ENCODE measurements around the gene CDS2. TPM values are rescaled to one million over a fixed set of nuclear protein-coding genes. Genes with fewer than 3 reads are reported as not detected.
A peak's percentile ranks its signal among the peaks of the same experiment; 100 is the strongest.

The CDS2 gene
- total and polyA plus RNA-seq, 2 of the 13 experiments (the other 11 are each of a cell fraction or from before 2014, with no cell fraction given) = 81.3 to 153 TPM

DNA sequence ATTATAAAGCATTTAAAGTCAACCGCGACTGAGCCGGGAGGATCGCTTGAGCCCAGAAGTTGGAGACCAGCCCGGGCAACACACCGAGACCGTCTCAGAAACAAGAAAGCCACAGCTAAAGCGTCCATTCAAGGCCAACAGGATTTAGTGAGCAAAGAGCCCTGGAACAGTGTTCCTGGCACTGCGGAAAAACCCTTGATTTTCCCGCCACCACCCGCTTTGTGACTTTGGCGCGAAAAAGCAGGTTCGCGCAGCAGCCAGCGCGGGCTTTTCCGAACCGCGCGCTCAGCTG is 7.7 kb upstream of the CDS2 start (continued):
- TF ChIP-seq, protein P1, sequence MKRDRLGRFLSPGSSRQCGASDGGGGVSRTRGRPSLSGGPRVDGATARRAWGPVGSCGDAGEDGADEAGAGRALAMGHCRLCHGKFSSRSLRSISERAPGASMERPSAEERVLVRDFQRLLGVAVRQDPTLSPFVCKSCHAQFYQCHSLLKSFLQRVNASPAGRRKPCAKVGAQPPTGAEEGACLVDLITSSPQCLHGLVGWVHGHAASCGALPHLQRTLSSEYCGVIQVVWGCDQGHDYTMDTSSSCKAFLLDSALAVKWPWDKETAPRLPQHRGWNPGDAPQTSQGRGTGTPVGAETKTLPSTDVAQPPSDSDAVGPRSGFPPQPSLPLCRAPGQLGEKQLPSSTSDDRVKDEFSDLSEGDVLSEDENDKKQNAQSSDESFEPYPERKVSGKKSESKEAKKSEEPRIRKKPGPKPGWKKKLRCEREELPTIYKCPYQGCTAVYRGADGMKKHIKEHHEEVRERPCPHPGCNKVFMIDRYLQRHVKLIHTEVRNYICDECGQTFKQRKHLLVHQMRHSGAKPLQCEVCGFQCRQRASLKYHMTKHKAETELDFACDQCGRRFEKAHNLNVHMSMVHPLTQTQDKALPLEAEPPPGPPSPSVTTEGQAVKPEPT (CRISPR knock-in tag; IDR thresholded peaks at IDR 0.05; ENCODE audit: low read depth) = no peak; the same call in 1 of the 2 replicates
- TF ChIP-seq, protein P2, sequence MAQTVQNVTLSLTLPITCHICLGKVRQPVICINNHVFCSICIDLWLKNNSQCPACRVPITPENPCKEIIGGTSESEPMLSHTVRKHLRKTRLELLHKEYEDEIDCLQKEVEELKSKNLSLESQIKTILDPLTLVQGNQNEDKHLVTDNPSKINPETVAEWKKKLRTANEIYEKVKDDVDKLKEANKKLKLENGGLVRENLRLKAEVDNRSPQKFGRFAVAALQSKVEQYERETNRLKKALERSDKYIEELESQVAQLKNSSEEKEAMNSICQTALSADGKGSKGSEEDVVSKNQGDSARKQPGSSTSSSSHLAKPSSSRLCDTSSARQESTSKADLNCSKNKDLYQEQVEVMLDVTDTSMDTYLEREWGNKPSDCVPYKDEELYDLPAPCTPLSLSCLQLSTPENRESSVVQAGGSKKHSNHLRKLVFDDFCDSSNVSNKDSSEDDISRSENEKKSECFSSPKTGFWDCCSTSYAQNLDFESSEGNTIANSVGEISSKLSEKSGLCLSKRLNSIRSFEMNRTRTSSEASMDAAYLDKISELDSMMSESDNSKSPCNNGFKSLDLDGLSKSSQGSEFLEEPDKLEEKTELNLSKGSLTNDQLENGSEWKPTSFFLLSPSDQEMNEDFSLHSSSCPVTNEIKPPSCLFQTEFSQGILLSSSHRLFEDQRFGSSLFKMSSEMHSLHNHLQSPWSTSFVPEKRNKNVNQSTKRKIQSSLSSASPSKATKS (CRISPR knock-in tag; IDR thresholded peaks at IDR 0.05) = no peak
- TF ChIP-seq LCORL (IDR thresholded peaks at IDR 0.05) = no peak
- no peak for TF ChIP-seq LCORL (CRISPR knock-in tag; IDR thresholded peaks at IDR 0.05)
- TF ChIP-seq BCL3 (CRISPR knock-in tag; IDR thresholded peaks at IDR 0.05) = peak; percentile 99; the same call in 1 of the 2 replicates
- TF ChIP-seq, protein P3, sequence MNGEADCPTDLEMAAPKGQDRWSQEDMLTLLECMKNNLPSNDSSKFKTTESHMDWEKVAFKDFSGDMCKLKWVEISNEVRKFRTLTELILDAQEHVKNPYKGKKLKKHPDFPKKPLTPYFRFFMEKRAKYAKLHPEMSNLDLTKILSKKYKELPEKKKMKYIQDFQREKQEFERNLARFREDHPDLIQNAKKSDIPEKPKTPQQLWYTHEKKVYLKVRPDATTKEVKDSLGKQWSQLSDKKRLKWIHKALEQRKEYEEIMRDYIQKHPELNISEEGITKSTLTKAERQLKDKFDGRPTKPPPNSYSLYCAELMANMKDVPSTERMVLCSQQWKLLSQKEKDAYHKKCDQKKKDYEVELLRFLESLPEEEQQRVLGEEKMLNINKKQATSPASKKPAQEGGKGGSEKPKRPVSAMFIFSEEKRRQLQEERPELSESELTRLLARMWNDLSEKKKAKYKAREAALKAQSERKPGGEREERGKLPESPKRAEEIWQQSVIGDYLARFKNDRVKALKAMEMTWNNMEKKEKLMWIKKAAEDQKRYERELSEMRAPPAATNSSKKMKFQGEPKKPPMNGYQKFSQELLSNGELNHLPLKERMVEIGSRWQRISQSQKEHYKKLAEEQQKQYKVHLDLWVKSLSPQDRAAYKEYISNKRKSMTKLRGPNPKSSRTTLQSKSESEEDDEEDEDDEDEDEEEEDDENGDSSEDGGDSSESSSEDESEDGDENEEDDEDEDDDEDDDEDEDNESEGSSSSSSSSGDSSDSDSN (CRISPR knock-in tag; IDR thresholded peaks at IDR 0.05) = no peak
- TF ChIP-seq HMG20B (CRISPR knock-in tag; conservative IDR thresholded peaks at IDR 0.05) = peak; percentile 79; the same call in 1 of the 2 replicates
- TF ChIP-seq ATF7-NPFF (CRISPR knock-in tag; IDR thresholded peaks at IDR 0.05; ENCODE audit: low read depth) = no peak
- TF ChIP-seq, protein P4, sequence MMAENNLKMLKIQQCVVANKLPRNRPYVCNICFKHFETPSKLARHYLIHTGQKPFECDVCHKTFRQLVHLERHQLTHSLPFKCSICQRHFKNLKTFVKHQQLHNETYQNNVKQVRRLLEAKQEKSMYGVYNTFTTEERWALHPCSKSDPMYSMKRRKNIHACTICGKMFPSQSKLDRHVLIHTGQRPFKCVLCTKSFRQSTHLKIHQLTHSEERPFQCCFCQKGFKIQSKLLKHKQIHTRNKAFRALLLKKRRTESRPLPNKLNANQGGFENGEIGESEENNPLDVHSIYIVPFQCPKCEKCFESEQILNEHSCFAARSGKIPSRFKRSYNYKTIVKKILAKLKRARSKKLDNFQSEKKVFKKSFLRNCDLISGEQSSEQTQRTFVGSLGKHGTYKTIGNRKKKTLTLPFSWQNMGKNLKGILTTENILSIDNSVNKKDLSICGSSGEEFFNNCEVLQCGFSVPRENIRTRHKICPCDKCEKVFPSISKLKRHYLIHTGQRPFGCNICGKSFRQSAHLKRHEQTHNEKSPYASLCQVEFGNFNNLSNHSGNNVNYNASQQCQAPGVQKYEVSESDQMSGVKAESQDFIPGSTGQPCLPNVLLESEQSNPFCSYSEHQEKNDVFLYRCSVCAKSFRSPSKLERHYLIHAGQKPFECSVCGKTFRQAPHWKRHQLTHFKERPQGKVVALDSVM (CRISPR knock-in tag; IDR thresholded peaks at IDR 0.05) = no peak
- TF ChIP-seq ZBTB7A (CRISPR knock-in tag; IDR thresholded peaks at IDR 0.05) = no peak
- no peak for TF ChIP-seq SOX13 (IDR thresholded peaks at IDR 0.05)
- TF ChIP-seq SOX13 (CRISPR knock-in tag; conservative IDR thresholded peaks at IDR 0.05 in 1 of 2, IDR thresholded peaks at IDR 0.05 in 1 of 2) = peak in 1 of 2 experiments; percentile 70; a peak in 2 of 4 replicates
- no peak for TF ChIP-seq DNMT3B (CRISPR knock-in tag; conservative IDR thresholded peaks at IDR 0.05)
- TF ChIP-seq RNF2 (conservative IDR thresholded peaks at IDR 0.05; ENCODE audit: low read depth) = no peak
- no peak for TF ChIP-seq TAF1 (CRISPR knock-in tag; IDR thresholded peaks at IDR 0.05)
- TF ChIP-seq CBX1 (IDR thresholded peaks at IDR 0.05; ENCODE audit: low read depth) = no peak
- TF ChIP-seq NR2F6 (IDR thresholded peaks at IDR 0.05) = no peak
- TF ChIP-seq NR2F6 (CRISPR knock-in tag; IDR thresholded peaks at IDR 0.05) = 0 out of 2 replicates have a peak, but pooled peaks have one; percentile 57
- no peak for TF ChIP-seq NFYB (CRISPR knock-in tag; IDR thresholded peaks at IDR 0.05)
- TF ChIP-seq, protein P5, sequence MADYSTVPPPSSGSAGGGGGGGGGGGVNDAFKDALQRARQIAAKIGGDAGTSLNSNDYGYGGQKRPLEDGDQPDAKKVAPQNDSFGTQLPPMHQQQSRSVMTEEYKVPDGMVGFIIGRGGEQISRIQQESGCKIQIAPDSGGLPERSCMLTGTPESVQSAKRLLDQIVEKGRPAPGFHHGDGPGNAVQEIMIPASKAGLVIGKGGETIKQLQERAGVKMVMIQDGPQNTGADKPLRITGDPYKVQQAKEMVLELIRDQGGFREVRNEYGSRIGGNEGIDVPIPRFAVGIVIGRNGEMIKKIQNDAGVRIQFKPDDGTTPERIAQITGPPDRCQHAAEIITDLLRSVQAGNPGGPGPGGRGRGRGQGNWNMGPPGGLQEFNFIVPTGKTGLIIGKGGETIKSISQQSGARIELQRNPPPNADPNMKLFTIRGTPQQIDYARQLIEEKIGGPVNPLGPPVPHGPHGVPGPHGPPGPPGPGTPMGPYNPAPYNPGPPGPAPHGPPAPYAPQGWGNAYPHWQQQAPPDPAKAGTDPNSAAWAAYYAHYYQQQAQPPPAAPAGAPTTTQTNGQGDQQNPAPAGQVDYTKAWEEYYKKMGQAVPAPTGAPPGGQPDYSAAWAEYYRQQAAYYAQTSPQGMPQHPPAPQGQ (CRISPR knock-in tag; IDR thresholded peaks at IDR 0.05; ENCODE audit: borderline replicate concordance) = no peak

All from HepG2 (cell line).